ENCODE measurements around the gene BCL6.

Gene BCL6

DNA sequence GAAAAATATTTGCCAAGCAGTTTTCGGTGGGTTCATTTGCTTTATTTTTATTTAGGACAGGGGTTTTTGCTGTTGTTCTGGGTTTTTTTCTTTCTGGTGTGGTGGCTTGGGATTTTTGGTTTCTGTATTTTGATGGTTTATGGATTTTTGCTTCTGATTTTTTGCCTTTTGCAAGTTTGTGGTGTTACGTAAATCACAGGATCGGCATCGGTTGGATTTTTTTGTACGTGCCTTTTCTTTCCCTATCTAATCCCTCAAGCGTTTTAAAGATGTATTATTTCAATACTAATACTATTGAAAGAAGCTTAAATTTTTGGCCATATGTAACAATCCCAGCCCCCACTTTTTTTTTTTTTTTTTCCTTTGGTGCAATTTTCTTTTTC lies 782 bp upstream of the BCL6 start:
- Mint-ChIP-seq H3K4me3 (peak overlapping the region; percentile 92), H3K36me3 (ENCODE audit: low read depth) (peaks cover 4% of the 10 kb centered on the region), H3K9me3 (no peaks in the 10 kb centered on the region), H3K27ac (peak overlapping the region; percentile 98), H3K27me3 (no peaks in the 10 kb centered on the region), H3K4me1 (ENCODE audit: low read depth) (peaks cover 78% of the 10 kb centered on the region)

DNA sequence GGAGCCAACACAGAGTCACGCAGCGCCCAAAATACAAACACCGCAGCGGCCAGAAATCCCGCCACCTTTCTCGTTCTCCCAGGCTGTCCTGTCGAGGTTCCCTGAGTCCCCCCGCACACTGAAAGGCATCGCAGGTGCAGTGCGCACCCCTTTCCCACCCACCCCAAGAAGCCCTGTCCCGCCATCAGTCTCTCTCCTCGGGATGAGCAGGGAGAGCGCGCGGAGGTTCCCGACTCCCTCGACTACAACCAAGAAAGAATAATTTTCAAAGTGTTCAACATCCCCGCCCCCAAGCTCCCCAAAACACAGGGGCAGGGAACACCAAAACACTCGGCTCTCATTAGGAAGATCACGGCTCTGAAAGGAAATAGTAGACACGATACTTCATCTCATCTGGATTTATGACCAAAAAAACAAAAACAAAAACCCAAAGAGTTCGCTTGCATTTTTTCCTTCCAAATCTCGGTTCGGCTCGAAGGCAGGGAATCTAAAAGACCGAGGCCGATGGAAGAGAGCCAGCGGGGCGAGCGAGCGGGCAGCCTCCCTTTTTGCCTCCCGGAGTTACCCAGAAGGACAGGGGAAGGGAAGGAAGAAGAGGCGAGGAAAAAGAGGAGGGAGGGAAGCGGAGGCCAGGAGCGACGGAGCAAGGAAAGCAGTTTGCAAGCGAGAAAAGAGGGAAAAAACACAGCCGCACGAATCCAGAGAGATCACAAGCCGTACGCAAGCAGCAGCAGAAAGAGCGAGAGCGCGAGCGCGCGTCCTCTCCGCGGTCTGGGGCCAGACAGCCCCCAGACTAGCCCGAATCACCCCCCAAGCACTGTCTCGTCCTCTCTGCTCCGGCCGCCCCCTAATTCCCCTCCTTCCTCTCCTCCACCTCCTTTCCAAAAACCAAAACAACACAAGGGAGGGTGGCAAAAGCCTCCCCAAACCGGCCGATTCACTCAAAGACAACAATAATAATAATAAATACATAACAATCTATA lies 808 bp downstream of the BCL6 start:
- peak overlapping the region; percentile 98 for H3K27ac Mint-ChIP-seq
- H3K4me1 Mint-ChIP-seq (ENCODE audit: low read depth), result peaks cover 77% of the 10 kb centered on the region
- peak overlapping the region; percentile 92 for H3K4me3 Mint-ChIP-seq
- H3K36me3 Mint-ChIP-seq (ENCODE audit: low read depth), result peaks cover 4% of the 10 kb centered on the region
- H3K27me3 Mint-ChIP-seq, result no peaks in the 10 kb centered on the region
- H3K9me3 Mint-ChIP-seq, result no peaks in the 10 kb centered on the region

GRCh38 chr3:187743195-187744141 lies 1.8 kb downstream of the BCL6 start:
- H3K4me1 Mint-ChIP-seq (ENCODE audit: low read depth), result peaks cover 73% of the 10 kb centered on the region
- peak overlapping the region; percentile 98 for H3K27ac Mint-ChIP-seq
- H3K27me3 Mint-ChIP-seq, result no peaks in the 10 kb centered on the region
- peak overlapping the region; percentile 92 for H3K4me3 Mint-ChIP-seq
- no peaks in the 10 kb centered on the region for H3K9me3 Mint-ChIP-seq
- peaks cover 4% of the 10 kb centered on the region for H3K36me3 Mint-ChIP-seq (ENCODE audit: low read depth)

GRCh38 chr3:187742351-187743171 lies 2.7 kb downstream of the BCL6 start:
- H3K27ac Mint-ChIP-seq, result peak overlapping the region; percentile 98
- peaks cover 66% of the 10 kb centered on the region for H3K4me1 Mint-ChIP-seq (ENCODE audit: low read depth)
- H3K4me3 Mint-ChIP-seq, result peak overlapping the region; percentile 92
- peaks cover 4% of the 10 kb centered on the region for H3K36me3 Mint-ChIP-seq (ENCODE audit: low read depth)
- no peaks in the 10 kb centered on the region for H3K9me3 Mint-ChIP-seq
- no peaks in the 10 kb centered on the region for H3K27me3 Mint-ChIP-seq

- peaks cover 4% of the 10 kb centered on the region for H3K36me3 Mint-ChIP-seq (ENCODE audit: low read depth)
These were observed 3.6 kb downstream of the BCL6 start for GRCh38 chr3:187741403-187742350.

GRCh38 chr3:187740421-187741399 lies 4.6 kb downstream of the BCL6 start:
- Mint-ChIP-seq H3K36me3 (ENCODE audit: low read depth) (peaks cover 8% of the 10 kb centered on the region), H3K9me3 (no peaks in the 10 kb centered on the region), H3K27me3 (no peaks in the 10 kb centered on the region), H3K27ac (peak overlapping the region; percentile 98), H3K4me3 (peak overlapping the region; percentile 92), H3K4me1 (ENCODE audit: low read depth) (peaks cover 67% of the 10 kb centered on the region)

More at GRCh38 chr3:187741403-187742350, 3.6 kb downstream of the BCL6 start:
- no peaks in the 10 kb centered on the region for H3K9me3 Mint-ChIP-seq
- peak overlapping the region; percentile 98 for H3K27ac Mint-ChIP-seq
- peak overlapping the region; percentile 92 for H3K4me3 Mint-ChIP-seq
- peaks cover 67% of the 10 kb centered on the region for H3K4me1 Mint-ChIP-seq (ENCODE audit: low read depth)
- H3K27me3 Mint-ChIP-seq, result no peaks in the 10 kb centered on the region

GRCh38 chr3:187739561-187740332 lies 5.5 kb downstream of the BCL6 start:
- H3K27ac Mint-ChIP-seq, result peak overlapping the region; percentile 98
- H3K9me3 Mint-ChIP-seq, result no peaks in the 10 kb centered on the region
- peak overlapping the region; percentile 92 for H3K4me3 Mint-ChIP-seq
- peaks cover 65% of the 10 kb centered on the region for H3K4me1 Mint-ChIP-seq (ENCODE audit: low read depth)
- H3K36me3 Mint-ChIP-seq (ENCODE audit: low read depth), result peaks cover 13% of the 10 kb centered on the region
- no peaks in the 10 kb centered on the region for H3K27me3 Mint-ChIP-seq

- H3K4me3 Mint-ChIP-seq, result peak overlapping the region; percentile 92
- H3K27ac Mint-ChIP-seq, result peak overlapping the region; percentile 92
- peaks cover 9% of the 10 kb centered on the region for H3K36me3 Mint-ChIP-seq (ENCODE audit: low read depth)
- H3K27me3 Mint-ChIP-seq, result no peaks in the 10 kb centered on the region
- H3K9me3 Mint-ChIP-seq, result no peaks in the 10 kb centered on the region
- H3K4me1 Mint-ChIP-seq (ENCODE audit: low read depth), result peaks cover 65% of the 10 kb centered on the region
These were observed 6.1 kb downstream of the BCL6 start for GRCh38 chr3:187739094-187739560.

GRCh38 chr3:187738331-187739093 lies 6.8 kb downstream of the BCL6 start:
- Mint-ChIP-seq H3K4me1 (ENCODE audit: low read depth) (peaks cover 65% of the 10 kb centered on the region), H3K27me3 (no peaks in the 10 kb centered on the region), H3K27ac (peak overlapping the region; percentile 92), H3K4me3 (peak overlapping the region; percentile 92), H3K9me3 (no peaks in the 10 kb centered on the region), H3K36me3 (ENCODE audit: low read depth) (peaks cover 9% of the 10 kb centered on the region)

GRCh38 chr3:187738071-187738330 lies 7.3 kb downstream of the BCL6 start:
- H3K27me3 Mint-ChIP-seq, result no peaks in the 10 kb centered on the region
- H3K27ac Mint-ChIP-seq, result peak overlapping the region; percentile 92
- peak overlapping the region; percentile 92 for H3K4me3 Mint-ChIP-seq
- H3K36me3 Mint-ChIP-seq (ENCODE audit: low read depth), result peaks cover 9% of the 10 kb centered on the region
- H3K4me1 Mint-ChIP-seq (ENCODE audit: low read depth), result peaks cover 65% of the 10 kb centered on the region
- no peaks in the 10 kb centered on the region for H3K9me3 Mint-ChIP-seq

- H3K36me3 Mint-ChIP-seq (ENCODE audit: low read depth), result peaks cover 13% of the 10 kb centered on the region
- peaks cover 60% of the 10 kb centered on the region for H3K4me1 Mint-ChIP-seq (ENCODE audit: low read depth)
- peak overlapping the region; percentile 92 for H3K27ac Mint-ChIP-seq
- no peaks in the 10 kb centered on the region for H3K9me3 Mint-ChIP-seq
- peak overlapping the region; percentile 92 for H3K4me3 Mint-ChIP-seq
- H3K27me3 Mint-ChIP-seq, result no peaks in the 10 kb centered on the region
These were observed 7.7 kb downstream of the BCL6 start for GRCh38 chr3:187737368-187738070.
